T-helper 9 cell (primary cell): ENCODE data around the gene FXYD7.
"Not testable (repeated sequence)": the region's sequence is repeated elsewhere in the genome, so short reads cannot be mapped to it uniquely, and the experiment has no call there.

ENCODE experiments used
- DNase-seq: peaks from one replicate; pipeline ENCODE4 v3.0.0-alpha.2; 2020
- total RNA-seq, 2 donors: gene quantifications; one replicate each; lab custom pipeline; 2026; lab: John Stamatoyannopoulos, UW

FXYD7 gene
- 1.9 to 3.9 reads per million in 2 donors for total RNA-seq

GRCh38 chr19:35143231-35143715 is at the start of gene FXYD7:
FXYD7 (plus strand) TSS chr19:35143255; CDS start chr19:35143334, 79 bp downstream.
- DNase-seq: no peak

GRCh38 chr19:35093430-35093829 is 49.6 kb upstream of the FXYD7 start:
- DNase-seq: no peak

- no peak for DNase-seq
Measured at GRCh38 chr19:35093941-35094647, 49.0 kb upstream of the FXYD7 start.

GRCh38 chr19:35094656-35095055 is 48.4 kb upstream of the FXYD7 start:
- no peak for DNase-seq

GRCh38 chr19:35095667-35096368 is 47.2 kb upstream of the FXYD7 start:
- DNase-seq: no peak

- DNase-seq: no peak
Measured at GRCh38 chr19:35098413-35099049, 44.5 kb upstream of the FXYD7 start.

GRCh38 chr19:35099155-35099896 is 43.7 kb upstream of the FXYD7 start:
- DNase-seq: no peak

GRCh38 chr19:35099897-35100275 is 43.2 kb upstream of the FXYD7 start:
- DNase-seq: no peak

GRCh38 chr19:35100588-35101533 is 42.2 kb upstream of the FXYD7 start:
- DNase-seq: no peak

GRCh38 chr19:35101949-35102348 is 41.1 kb upstream of the FXYD7 start:
- not testable (repeated sequence) for DNase-seq

GRCh38 chr19:35103614-35104013 is 39.4 kb upstream of the FXYD7 start:
- DNase-seq: not testable (repeated sequence)

GRCh38 chr19:35104361-35104760 is 38.7 kb upstream of the FXYD7 start:
- DNase-seq: no peak

- no peak for DNase-seq
Measured at GRCh38 chr19:35105047-35105410, 38.0 kb upstream of the FXYD7 start.

- no peak for DNase-seq
Measured at GRCh38 chr19:35105411-35106290, 37.4 kb upstream of the FXYD7 start.

GRCh38 chr19:35106291-35106583 is 36.8 kb upstream of the FXYD7 start:
- no peak for DNase-seq

GRCh38 chr19:35106898-35107541 is 36.0 kb upstream of the FXYD7 start:
- no peak for DNase-seq

- no peak for DNase-seq
Measured at GRCh38 chr19:35107545-35107944, 35.5 kb upstream of the FXYD7 start.

- DNase-seq: no peak
Measured at GRCh38 chr19:35108730-35109129, 34.3 kb upstream of the FXYD7 start.

GRCh38 chr19:35109395-35110112 is 33.5 kb upstream of the FXYD7 start:
- DNase-seq: no peak

GRCh38 chr19:35110974-35111373 is 32.1 kb upstream of the FXYD7 start:
- no peak for DNase-seq
